Activated CD8-positive, alpha-beta memory T cell treated with anti-CD3 and anti-CD28 coated beads, Interleukin-2, amount 10 ng/mL, durations not matched to agents 7 days and 5 days (primary cell): ENCODE data around the gene SLC45A1. TPM values are rescaled to one million over a fixed set of nuclear protein-coding genes. Genes with fewer than 3 reads are reported as not detected.

ENCODE experiments used
- ATAC-seq: fragments of 150-1000 bp; cut with Tn5 transposase; one replicate; pipeline ENCODE4 v1.10.0; 2021; ENCODE audit warnings: moderate library complexity
- CTCF ChIA-PET: fragments of 350-600 bp; sonication (Branson Sonifier 250); formaldehyde crosslinking; loops from one replicate; lab custom pipeline; 2021; ENCODE audit warnings: antibody characterized with exemption; lab: Charles Lee
- DNase-seq: peaks from one replicate; pipeline ENCODE4 v3.0.0-alpha.2; 2020
- H3K27ac Mint-ChIP-seq: one replicate; pipeline ENCODE4 v1.8.0; 2021; ENCODE audit warnings: mild to moderate bottlenecking, mixed read lengths
- H3K27me3 Mint-ChIP-seq: one replicate; pipeline ENCODE4 v1.8.0; 2021; ENCODE audit warnings: mixed read lengths
- H3K36me3 Mint-ChIP-seq: one replicate; pipeline ENCODE4 v1.8.0; 2021; ENCODE audit warnings: mild to moderate bottlenecking, mixed read lengths
- H3K4me1 Mint-ChIP-seq: one replicate; pipeline ENCODE4 v1.8.0; 2021; ENCODE audit warnings: mixed read lengths
- H3K4me3 Mint-ChIP-seq: one replicate; pipeline ENCODE4 v1.8.0; 2021; ENCODE audit warnings: mild to moderate bottlenecking, moderate library complexity, mixed read lengths
- H3K9me3 Mint-ChIP-seq: one replicate; pipeline ENCODE4 v1.8.0; 2022; ENCODE audit warnings: low read depth, mixed read lengths
- total RNA-seq, 2 experiments: library from RNA; stranded (reverse); gene quantifications; one replicate each; pipeline ENCODE4 v1.2.3, GENCODE V29; 2021

Gene SLC45A1
- total RNA-seq, 2 experiments from 2014 or later: 0.12 to 0.26 TPM

DNA sequence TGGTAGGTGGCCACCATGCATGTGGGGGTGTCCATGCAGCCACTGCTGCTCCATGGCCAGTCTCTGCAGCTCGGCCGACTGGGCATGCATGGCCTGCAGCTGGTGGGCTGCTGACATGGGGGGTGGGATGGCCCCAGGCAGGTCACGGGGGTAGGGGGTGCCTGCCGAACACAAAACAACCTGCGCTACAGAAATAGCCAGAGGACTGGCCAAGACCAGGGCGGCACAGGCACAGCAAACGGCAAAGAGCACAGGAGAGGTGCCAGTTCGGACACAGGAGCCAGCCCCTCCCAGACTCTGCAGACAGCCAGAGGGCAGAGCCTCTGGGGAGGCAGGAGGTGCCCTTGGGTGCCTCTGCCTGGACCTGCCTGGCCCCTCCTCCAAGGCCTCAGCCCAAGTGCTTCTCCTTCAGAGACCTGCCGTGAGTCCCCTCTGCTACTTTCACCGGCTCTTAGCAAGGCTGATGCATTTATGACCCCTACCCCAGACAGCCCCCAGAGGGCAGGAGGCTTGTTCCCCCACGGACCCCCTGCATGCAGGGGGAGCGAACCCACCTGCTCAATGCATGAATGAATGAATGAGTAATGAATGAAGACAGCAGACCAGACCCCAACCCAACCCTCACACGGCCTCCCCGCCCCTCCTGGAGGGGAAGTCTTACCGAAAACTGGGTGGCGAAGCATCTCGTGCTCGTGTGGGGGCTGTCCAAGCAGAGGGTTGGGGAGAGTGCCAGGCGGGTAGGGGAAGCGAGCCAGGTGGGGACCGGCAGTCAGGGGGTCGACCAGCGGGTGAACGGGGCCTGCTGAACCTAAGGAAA is 37.7 kb downstream of the SLC45A1 start:
- Mint-ChIP-seq H3K4me3 (no peak overlapping the region), H3K9me3 (no peaks in the 10 kb centered on the region), H3K4me1 (no peaks in the 10 kb centered on the region), H3K36me3 (peaks cover 5% of the 10 kb centered on the region), H3K27ac (no peak overlapping the region), H3K27me3 (no peaks in the 10 kb centered on the region)
- no peak for DNase-seq
- ATAC-seq: no peak
- CTCF ChIA-PET: no interaction called here

DNA sequence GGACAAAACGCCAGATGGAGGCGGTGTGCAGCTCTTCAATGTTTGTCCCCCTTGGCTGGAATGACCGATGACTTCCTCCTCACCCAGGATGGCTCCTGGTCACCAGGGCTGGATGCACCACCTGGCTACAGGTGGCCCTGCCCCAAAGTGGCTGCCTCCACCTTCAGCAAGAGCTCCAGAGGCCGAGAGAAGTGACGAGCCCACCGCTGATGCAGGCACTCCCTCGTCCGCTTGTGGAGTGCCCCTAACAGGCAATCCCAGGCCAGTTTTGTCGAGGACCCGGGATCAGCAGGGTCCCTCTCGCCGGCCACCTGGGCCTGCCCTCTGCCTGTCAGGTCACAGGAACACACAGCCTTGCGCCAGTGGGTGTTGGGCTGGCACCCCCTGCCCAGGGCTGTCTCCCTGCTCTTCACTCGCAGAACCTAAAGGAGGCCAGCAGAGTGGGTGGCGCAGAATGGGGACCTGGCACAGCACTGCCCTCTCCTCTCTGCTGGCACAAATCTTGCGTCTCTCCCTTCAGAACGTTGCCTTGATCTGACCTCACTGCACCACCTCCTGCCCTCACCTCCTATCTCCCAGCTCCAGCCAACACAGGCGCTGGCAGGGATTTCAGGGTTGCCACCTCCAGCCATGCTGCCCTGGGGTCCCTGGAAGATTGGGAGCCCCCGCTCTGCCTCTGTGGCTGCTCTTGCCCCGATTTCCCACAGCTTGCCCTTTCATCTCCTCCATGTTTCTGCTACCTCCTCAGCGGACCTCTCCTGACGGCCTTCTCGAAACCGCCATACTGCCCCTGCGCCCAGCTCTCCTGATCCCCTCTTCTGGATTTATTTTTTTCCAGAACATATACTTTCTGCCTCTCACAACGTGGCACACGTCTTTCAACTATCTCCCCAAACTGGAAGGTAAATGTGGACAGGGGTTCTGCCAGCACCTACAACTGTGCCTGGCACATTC is 38.6 kb downstream of the SLC45A1 start:
- Mint-ChIP-seq H3K27ac (no peak overlapping the region), H3K9me3 (no peaks in the 10 kb centered on the region), H3K4me3 (no peak overlapping the region), H3K36me3 (peaks cover 5% of the 10 kb centered on the region), H3K4me1 (no peaks in the 10 kb centered on the region), H3K27me3 (no peaks in the 10 kb centered on the region)
- CTCF ChIA-PET: no interaction called here
- DNase-seq: no peak
- no peak for ATAC-seq

DNA sequence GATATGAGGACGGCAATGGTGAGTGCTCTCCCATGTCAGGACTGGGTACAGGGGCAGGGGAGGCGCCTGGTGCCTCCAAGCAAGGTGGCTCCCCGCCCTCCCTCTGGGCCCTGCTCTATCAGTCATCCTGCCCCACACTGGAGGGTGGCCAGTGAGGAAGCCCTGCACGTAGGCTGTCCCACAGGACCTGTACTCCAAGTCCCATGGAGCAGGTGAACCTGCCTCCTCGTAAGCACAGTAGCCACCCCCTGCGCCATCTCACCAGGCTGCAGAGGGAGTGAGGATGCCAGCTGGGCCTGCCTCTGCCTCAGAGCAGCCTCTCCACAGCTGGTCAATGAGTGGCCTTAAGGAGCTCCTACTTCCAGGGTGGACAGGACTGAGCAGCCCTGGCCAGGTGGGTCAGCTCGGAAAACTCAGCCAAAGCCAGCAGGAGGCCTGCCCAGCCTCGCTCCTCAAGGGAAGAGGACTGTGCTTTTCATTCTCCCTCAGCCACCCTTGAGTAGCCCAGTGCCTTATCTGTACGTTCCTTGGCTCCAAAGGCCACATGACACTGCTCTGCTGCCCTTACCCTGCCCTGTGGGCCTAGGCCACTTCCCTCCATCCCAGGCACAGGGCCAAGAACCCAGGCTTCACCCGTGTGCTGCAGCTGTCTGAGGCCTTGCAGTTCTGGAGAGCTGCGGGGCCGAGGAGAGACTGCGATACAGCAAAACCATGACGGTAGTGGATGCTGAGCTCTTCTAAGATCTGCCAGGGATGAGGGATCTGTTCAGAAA is 39.6 kb downstream of the SLC45A1 start:
- no peaks in the 10 kb centered on the region for H3K9me3 Mint-ChIP-seq
- H3K27me3 Mint-ChIP-seq: no peaks in the 10 kb centered on the region
- H3K27ac Mint-ChIP-seq: no peak overlapping the region
- DNase-seq (no peak), ATAC-seq (no peak)
- H3K4me1 Mint-ChIP-seq: no peaks in the 10 kb centered on the region
- no peak overlapping the region for H3K4me3 Mint-ChIP-seq
- H3K36me3 Mint-ChIP-seq: peaks cover 5% of the 10 kb centered on the region
- CTCF ChIA-PET: interaction anchor here (0.6 kb wide), 1 partner anchor 382 kb away, joined by 3 read pairs; no protein-coding TSS in a partner anchor

DNA sequence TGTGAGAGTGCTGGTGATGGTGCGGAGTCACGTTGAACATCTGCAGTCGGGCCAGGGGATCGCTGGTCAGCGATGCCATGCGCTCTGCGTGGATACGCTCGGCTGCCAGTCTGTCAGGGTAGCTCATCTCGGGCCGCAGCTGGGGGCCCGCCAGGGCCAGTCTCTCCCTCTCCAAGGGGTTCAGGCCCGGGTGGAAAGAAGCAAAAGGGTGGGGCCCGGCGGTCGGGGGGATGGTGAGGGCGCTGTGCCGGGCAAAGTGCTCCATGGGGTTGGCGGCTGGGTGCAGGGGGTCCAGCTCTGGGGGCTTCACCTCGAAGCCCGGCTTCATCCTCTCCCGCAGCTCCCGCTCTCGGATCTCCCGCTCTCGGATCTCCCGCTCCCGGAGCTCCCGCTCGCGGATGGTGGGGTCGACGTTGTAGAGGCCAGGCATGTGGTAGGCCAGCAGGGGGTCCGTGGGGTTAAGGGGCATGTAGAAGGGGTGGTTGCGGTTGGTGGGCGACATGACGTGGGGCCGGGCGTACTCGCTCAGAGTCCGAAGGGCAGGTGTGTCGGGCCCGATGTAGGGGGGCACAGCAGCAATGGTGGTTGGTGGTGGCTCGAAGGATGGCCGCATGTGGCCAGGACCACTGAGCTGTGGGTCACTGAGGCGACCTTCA is 40.5 kb downstream of the SLC45A1 start:
- Mint-ChIP-seq H3K27ac (no peak overlapping the region), H3K4me1 (no peaks in the 10 kb centered on the region), H3K9me3 (no peaks in the 10 kb centered on the region), H3K36me3 (peaks cover 5% of the 10 kb centered on the region), H3K4me3 (no peak overlapping the region), H3K27me3 (no peaks in the 10 kb centered on the region)
- DNase-seq (no peak), ATAC-seq (no peak)
- CTCF ChIA-PET: interaction anchor here (0.6 to 1.1 kb wide), 2 partner anchors 383 to 491 kb away, joined by 3 read pairs; no protein-coding TSS in a partner anchor

DNA sequence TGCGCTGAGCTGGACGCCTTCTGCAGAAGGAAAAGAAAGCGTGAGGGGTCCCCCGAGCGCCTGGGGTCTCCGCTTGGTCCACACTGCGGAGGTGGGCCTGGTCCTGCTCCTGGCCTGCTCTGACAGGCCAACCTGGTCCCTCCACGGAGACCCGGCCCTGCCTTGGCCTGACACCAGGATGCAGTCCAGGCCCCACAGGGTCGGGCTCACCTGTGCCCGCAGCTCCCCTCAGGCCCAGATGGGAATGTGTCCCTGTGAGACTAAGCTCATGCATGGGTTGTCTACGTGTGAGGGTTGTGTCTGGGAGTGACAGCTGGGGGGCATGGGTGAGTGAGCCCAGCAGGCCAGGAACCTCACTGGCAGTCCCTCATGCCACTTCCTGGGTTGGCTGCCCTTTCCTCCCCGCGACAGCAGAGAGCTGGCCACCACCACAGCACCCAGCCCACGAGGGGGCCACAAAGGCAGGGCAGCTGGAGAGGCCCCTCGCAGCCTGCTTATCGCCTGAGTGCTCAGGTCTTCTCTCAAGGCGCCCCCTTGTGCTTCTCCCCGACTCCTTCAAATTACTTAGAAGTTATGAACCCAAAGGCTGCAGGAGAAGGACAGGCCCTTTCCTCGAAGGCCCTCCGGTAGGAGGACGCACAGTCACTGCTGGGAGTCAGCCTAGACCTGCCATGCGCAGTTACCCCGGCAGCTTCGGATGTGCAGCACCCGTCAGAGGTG is 41.1 kb downstream of the SLC45A1 start:
- no peak overlapping the region for H3K4me3 Mint-ChIP-seq
- peaks cover 5% of the 10 kb centered on the region for H3K36me3 Mint-ChIP-seq
- CTCF ChIA-PET: interaction anchor here (1.1 kb wide), 2 partner anchors 10 to 490 kb away, joined by 3 read pairs; no protein-coding TSS in a partner anchor
- no peaks in the 10 kb centered on the region for H3K9me3 Mint-ChIP-seq
- no peak overlapping the region for H3K27ac Mint-ChIP-seq
- H3K4me1 Mint-ChIP-seq: no peaks in the 10 kb centered on the region
- H3K27me3 Mint-ChIP-seq: no peaks in the 10 kb centered on the region
- no peak for DNase-seq
- no peak for ATAC-seq

DNA sequence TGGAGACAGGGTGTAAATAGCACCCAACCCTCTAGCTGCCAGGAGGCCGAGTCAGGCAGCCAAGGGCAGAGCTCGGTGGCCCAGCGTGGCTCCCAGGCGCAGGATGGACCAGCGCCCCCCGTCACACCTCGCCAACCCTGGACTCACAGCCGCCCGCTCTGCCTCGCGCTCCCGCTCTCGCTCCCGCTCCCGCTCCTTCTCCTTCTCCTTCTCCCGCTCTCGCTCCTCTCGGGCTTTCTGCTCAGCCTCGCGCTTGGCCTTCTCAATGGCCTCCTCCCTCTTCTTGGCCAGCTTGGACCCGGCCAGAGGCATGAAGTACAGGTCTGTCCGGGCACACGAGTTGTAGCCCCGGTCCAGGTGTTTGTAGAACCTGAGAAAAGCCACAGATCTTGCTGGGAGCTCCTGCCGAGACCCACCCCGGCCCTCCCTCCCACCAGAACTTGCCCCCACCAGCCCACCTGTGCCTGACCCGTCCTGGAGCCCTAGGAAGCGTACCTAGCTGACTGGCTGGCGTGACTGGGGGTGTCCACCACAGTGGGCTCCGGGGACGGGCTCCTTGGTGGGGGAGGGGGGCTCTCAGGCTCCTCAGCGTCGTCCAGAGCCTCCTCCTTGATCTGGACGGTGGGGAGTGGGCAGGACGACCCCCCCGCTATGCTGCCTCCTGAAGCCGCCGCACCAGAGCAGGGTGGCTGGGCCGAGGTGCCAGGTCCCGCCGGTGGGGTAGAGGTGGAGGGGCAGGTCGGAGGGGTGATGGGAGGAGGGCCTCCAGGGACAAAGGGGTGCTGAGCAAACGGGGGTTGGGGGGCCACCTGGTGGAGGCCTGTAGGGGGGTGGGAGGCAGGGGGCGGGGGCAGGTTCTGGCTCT is 41.9 kb downstream of the SLC45A1 start:
- Mint-ChIP-seq H3K4me3 (no peak overlapping the region), H3K36me3 (peaks cover 5% of the 10 kb centered on the region), H3K9me3 (no peaks in the 10 kb centered on the region), H3K27ac (no peak overlapping the region), H3K4me1 (no peaks in the 10 kb centered on the region), H3K27me3 (no peaks in the 10 kb centered on the region)
- CTCF ChIA-PET: interaction anchor here (1.1 kb wide), 1 partner anchor 11 kb away, joined by 3 read pairs; no protein-coding TSS in a partner anchor
- DNase-seq (no peak), ATAC-seq (no peak)

DNA sequence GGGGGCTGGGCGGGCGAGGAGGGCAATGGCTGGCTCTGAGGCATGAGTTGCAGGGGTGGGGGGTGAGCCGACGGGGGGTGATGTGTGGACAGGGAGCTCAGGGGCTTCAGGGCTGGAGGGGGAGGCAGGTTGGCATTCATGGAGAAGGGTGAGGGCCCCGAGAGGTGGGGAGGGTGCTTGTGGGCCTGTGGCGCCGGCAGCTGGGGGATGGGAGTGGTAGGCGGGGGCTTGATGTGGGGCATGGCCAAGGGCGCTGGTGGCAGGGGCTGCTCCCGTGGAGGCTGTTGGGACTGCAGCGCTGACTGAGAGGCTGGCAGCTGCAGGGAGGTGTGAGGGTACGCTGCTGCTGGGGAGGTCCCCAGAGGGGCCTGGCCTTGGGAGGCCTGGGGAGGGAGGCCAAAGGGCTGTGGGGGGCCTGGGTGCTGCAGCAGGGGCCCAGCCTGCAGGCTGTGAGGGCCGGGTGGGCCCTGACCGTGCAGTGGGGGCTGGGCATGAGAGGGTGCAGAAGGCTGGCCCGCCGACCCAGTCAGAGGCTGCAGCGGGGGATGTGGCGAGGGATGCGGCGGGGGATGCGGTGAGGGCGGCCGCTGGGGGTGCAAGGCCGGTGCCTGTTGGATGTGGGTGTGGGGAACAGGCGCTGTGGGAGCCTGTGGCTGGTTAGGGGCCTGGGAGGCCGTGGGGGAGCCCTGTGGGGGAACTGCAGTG is 42.7 kb downstream of the SLC45A1 start:
- ATAC-seq (no peak), DNase-seq (no peak)
- CTCF ChIA-PET: no interaction called here
- Mint-ChIP-seq H3K27ac (no peak overlapping the region), H3K4me3 (no peak overlapping the region), H3K4me1 (no peaks in the 10 kb centered on the region), H3K36me3 (peaks cover 6% of the 10 kb centered on the region), H3K9me3 (no peaks in the 10 kb centered on the region), H3K27me3 (no peaks in the 10 kb centered on the region)

DNA sequence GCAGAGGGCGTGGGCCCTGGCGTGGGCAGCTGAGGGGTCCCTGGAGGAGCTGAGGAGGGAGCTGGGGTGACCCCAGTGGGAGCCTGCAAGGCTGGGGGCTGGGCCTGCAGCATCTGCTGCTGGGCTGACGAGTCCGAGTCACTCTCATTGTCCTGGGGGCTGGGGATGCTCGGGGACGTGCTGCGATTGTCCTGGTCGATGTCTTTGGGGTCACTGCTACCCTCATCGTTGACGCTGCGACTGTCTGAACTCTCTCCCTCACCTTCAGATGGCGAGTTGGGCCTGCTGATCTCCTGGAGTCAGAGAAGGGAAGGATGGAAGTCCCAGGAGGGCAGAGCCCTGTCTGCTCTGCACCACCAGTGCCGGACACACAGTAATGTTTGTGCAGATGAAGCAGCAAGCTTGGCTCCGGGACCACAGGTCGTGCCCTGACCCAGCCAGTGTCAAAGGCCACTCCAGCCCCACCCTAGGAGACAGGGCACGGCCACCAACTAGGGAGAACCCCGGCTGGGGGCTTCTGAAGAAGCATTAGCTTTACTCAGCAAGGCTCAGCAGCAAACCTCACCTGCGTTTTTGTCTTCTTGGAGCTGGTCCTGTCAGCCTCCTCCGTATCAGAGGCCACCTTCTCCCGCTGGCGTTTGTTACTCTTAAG is 43.4 kb downstream of the SLC45A1 start:
- no peaks in the 10 kb centered on the region for H3K9me3 Mint-ChIP-seq
- no peaks in the 10 kb centered on the region for H3K27me3 Mint-ChIP-seq
- H3K4me3 Mint-ChIP-seq: no peak overlapping the region
- peaks cover 6% of the 10 kb centered on the region for H3K36me3 Mint-ChIP-seq
- ATAC-seq: no peak
- DNase-seq: no peak
- no peak overlapping the region for H3K27ac Mint-ChIP-seq
- H3K4me1 Mint-ChIP-seq: no peaks in the 10 kb centered on the region
- CTCF ChIA-PET: no interaction called here

DNA sequence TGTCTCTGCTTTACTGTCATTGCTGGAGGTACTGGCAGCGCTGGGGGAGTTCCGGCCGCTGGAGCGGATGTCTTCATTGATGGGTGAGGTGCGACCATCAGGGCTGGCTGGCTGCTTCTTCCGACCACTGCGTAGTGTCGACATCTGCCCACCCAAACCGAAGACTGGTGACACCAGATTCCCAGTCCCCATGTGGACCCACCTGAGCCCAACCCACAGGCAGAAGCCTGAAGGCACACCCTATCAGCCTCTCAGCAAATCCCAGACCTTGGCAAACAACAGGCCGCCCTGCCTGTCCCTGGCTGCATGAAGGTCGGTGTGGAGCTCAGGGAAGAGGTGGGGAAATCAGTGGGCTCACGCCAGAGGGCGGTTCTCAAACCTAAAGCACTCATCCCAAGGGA is 44.8 kb downstream of the SLC45A1 start:
- no peak overlapping the region for H3K4me3 Mint-ChIP-seq
- peaks cover 6% of the 10 kb centered on the region for H3K36me3 Mint-ChIP-seq
- DNase-seq: no peak
- no peaks in the 10 kb centered on the region for H3K27me3 Mint-ChIP-seq
- no peak for ATAC-seq
- H3K4me1 Mint-ChIP-seq: no peaks in the 10 kb centered on the region
- CTCF ChIA-PET: no interaction called here
- no peak overlapping the region for H3K27ac Mint-ChIP-seq
- H3K9me3 Mint-ChIP-seq: no peaks in the 10 kb centered on the region

DNA sequence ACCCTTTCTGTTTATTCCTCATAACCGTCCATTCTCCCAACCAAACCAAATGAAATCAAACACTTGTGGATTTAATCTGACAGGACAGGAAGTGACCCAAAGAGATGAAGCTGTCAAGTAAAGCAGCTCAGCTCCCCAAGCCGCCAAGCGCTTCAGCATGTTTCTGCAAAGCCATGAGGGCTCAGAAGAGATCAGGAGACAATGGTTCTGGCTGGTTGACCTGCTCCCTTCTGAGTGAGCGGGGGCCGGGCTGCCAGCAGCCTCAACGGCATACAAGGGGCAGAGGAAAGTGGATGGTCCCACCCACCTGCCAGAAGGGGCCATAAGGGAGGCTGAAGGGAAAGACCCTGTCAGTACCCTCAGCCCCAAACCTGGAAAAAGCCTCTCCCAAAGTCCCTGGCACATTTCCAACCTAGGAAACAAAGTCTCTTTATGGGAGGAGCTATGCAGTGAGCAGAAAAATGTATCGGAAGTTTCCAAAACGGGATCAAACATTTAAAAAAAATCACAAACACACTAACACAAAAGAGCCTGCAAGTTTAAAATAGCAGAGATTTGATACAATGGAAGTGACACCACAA is 45.4 kb downstream of the SLC45A1 start:
- Mint-ChIP-seq H3K36me3 (peaks cover 3% of the 10 kb centered on the region), H3K27me3 (no peaks in the 10 kb centered on the region), H3K9me3 (no peaks in the 10 kb centered on the region), H3K4me3 (no peak overlapping the region), H3K27ac (no peak overlapping the region), H3K4me1 (no peaks in the 10 kb centered on the region)
- no peak for ATAC-seq
- CTCF ChIA-PET: no interaction called here
- no peak for DNase-seq
